GM12892 (cell line): ENCODE data around the gene CDC42BPG.

ENCODE experiments used
- DNase-seq: peaks from one replicate; pipeline ENCODE4 v3.0.0; 2011; ENCODE audit not compliant: insufficient read length
- FAIRE-seq: peaks from 2 replicates; lab custom pipeline; 2011; peaks lifted over from hg19 to GRCh38; lab: Jason Lieb, UNC
- POLR2A ChIP-seq: IDR thresholded peaks from 2 replicates; pipeline ENCODE4 v1.6.1; 2011; ENCODE audit warnings: low read depth, low read length, control low read depth
- POLR2AphosphoS5 ChIP-seq: IDR thresholded peaks from 2 replicates; pipeline ENCODE4 v1.6.1; 2011; ENCODE audit warnings: low read depth, low read length, control low read depth
- TAF1 ChIP-seq: IDR thresholded peaks from 2 replicates; pipeline ENCODE4 v1.6.1; 2011; ENCODE audit warnings: low read depth, mild to moderate bottlenecking, control low read depth, low read length, borderline replicate concordance

The CDC42BPG gene

DNA sequence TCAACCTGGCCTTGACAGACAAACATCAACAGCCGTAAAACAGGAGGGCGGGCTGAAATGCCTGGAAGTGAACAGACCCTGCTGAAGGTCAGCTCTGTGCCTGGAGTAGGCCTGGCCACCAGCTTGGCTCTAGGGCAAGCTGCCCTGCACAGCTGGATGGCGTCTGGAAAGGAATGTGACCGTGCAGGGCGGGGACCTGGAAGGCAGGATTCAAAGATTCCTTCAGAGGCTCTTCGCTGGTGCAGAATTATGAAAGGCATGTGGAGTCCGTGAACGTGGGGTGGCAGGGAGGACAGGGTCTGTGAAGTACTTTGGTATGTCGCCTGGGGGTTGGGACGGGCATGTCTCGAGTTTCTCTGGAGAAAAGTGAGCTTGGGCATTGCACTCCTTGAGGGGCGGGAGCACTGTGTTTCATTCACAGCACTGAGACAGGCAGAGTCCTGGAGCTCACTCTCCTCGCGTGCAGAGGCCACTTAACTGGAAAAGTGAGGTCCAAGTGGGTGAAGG is 32.4 kb upstream of the CDC42BPG start:
- FAIRE-seq (peak; percentile 46), DNase-seq (no peak)
- TF ChIP-seq POLR2A (no peak; the same call in 1 of the 2 replicates), POLR2AphosphoS5 (no peak; the same call in 1 of the 2 replicates), TAF1 (no peak)

- DNase-seq (no peak), FAIRE-seq (peak; percentile 38)
- TF ChIP-seq POLR2AphosphoS5, result peak; percentile 9
- TF ChIP-seq POLR2A, result no peak
Observed at GRCh38 chr11:64876229-64876750, 31.8 kb upstream of the CDC42BPG start.

- DNase-seq (no peak), FAIRE-seq (peak; percentile 70)
- TF ChIP-seq TAF1 (no peak), POLR2AphosphoS5 (peak; percentile 21; the same call in 1 of the 2 replicates)
Observed at GRCh38 chr11:64875369-64876228, 31.1 kb upstream of the CDC42BPG start.

DNA sequence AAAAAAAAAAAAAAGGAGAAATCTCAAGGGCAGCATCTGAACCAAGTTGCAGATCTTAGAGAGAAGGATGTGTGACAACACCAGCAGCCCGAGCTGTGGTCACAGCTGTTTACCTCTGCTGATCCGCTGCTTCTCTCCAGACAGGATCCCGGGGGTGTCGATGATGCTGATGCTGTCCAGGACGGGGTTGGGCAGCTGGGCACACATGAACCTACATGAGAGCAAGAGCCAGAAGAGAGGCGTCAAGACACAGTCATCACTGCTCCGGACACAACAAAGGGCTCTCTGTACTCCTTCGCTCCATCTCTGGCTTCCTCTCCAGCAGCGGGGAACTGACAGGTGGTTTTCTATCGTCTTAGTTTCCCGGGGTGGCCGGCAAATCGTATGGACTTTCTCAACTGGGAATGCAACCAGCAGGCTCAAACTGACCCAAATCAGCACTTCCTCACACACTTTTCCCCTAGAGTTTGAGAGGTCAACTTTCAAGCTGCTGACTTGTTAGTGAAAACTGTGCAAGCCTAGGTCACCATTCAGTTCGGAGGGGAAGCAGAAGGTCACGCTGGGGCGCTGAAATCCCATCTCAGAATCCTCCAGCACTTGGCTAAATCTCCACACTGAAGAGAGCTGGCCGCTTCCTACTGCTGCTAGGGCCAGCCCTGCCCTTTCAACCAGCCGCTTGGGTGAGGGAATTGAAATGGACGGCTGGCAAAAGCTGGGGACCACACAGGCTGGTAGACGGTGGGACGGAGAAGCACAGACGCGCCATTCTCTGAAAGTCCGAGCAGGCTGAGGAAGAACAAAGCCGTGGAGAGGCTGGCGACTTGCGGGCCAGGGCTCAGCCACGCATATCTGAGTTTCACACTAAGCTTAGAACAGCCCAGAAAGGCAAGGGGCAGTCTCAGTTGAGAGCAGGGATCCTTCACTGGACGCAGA is 30.1 kb upstream of the CDC42BPG start:
- no peak for FAIRE-seq
- TF ChIP-seq POLR2AphosphoS5, result no peak
- no peak for TF ChIP-seq POLR2A
- no peak for TF ChIP-seq TAF1

DNA sequence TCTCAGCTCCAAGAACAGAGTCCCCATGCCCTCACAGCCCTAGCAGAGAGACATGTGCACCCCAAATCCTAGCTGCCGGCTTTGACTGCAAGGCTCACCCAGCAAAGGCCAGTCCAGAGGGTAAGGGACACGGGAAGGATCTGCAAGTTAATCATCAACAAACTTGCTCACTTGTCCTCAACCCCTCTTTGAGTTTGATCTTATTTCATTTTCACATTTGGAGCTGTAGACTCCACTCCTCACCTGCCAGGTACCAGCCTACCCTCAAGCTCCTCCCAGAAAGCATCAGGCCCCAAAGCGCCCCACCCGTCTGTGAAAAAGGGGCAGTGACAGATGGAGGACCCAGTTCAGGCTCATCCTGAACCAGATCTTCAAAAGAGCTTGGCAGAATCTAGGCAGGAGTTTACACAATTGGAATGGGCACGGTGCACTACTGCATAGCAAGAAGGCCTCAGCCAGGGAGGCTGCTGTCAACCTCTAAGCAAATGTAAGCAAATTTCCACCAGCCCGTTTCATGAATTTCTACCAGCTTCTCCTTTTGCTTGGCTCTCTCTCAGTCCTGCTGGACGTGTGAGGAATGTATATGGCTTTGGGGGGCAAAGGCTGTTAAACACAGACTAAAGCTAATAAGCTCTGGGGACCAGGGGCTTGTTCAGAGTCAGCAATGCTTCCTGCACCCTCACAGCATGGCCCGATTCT is 28.5 kb upstream of the CDC42BPG start:
- no peak for TF ChIP-seq POLR2AphosphoS5
- TF ChIP-seq POLR2A, result no peak
- DNase-seq, result no peak
- peak; percentile 63 for FAIRE-seq

More for the DNA sequence above, 30.1 kb upstream of the CDC42BPG start:
- no peak for DNase-seq

GRCh38 chr11:64871492-64871891 is 27.0 kb upstream of the CDC42BPG start:
- DNase-seq (no peak), FAIRE-seq (peak; percentile 64)
- TF ChIP-seq POLR2A, result no peak
- no peak for TF ChIP-seq POLR2AphosphoS5
- no peak for TF ChIP-seq TAF1

- peak; percentile 73 for FAIRE-seq
- TF ChIP-seq POLR2AphosphoS5 (no peak), TAF1 (no peak), POLR2A (no peak; the same call in 1 of the 2 replicates)
- no peak for DNase-seq
Observed at GRCh38 chr11:64870893-64871466, 26.5 kb upstream of the CDC42BPG start.

DNA sequence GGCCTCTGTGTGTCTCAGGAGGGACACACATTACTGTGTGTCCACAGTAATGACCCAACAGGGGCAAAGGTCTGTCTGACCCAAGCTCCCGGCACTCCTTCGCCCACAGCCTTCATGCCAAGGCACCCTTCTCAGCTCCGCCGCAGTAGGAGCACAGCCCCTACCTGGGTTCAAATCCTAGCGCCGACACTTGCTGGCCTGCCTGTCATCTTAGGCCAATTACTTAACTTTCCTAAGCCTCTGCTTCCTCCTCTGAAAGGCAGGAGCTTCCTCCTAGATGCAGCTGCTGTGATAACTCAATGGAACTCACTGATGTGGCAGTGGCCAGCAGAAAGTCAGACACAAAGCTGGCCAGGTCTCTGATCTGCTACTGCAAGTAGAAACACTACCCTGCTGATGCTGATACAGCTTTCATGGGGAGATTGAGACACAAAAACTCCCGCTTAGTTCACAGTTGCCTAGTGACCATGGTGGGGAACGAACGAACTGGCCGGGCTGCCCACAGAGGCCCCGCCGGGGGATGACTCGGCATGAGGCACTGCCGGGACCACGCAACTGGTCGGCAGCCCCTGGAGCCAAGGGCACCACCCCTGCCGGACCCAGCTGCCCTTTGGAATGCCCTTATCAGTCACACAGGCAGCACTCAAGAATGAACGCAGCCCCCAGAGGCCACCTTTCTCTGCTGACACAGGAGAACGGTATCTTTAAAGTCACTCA is 25.9 kb upstream of the CDC42BPG start:
- TF ChIP-seq TAF1, result no peak
- TF ChIP-seq POLR2A, result peak; percentile 68
- DNase-seq (no peak), FAIRE-seq (peak; percentile 74)

GRCh38 chr11:64869571-64870175 is 25.2 kb upstream of the CDC42BPG start:
- peak; percentile 27 for FAIRE-seq
- TF ChIP-seq POLR2AphosphoS5 (peak; percentile 63), TAF1 (no peak), POLR2A (0 out of 2 replicates have a peak, but pooled peaks have one; percentile 0)
- no peak for DNase-seq

DNA sequence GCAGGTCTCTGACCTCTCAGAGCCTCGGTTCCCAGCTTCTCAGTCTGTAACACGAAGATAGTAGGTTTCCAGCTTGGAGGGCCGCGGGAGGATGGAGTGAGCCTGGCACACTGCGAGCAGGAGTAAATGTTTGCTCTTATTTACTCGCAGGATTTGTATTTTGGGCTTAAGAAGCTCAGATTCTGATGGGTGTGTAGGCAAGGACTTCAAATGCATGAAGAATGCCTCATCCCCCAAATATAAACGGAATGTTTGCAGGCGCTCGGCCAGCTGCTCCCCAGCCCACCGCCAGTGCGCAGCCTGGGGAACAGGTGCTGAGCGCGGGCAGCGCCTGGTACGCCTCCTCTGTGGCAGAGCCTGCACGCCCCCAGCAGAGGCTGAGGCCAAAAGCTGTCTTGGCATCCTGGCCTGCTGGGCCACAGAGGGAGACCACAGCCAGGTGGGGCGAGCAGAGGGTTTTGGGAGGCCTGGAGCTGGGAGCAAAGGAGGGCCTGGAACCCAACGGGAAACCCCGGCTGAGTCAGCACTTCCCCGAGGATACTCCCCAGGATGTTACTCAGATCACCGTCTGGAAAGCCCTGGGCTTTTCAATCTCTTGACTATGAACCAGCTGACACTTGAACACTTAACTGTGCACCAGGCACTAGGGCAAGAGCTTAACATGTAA is 24.6 kb upstream of the CDC42BPG start:
- TF ChIP-seq POLR2AphosphoS5 (no peak; the same call in 1 of the 2 replicates), POLR2A (peak; percentile 34; the same call in 1 of the 2 replicates)
- no peak for FAIRE-seq
- DNase-seq, result no peak
